GM10248 (cell line): ENCODE data around the gene FAM181A.

ENCODE experiments used
- CTCF ChIA-PET: fragments of 300-600 bp; sonication (Branson Sonifier 250); formaldehyde crosslinking; extraction: SDS; loops from one replicate; lab custom pipeline; 2021; ENCODE audit warnings: antibody characterized with exemption; lab: Yijun Ruan, JAX
- POLR2A ChIA-PET: fragments of 350-650 bp; sonication (Branson Sonifier 250); formaldehyde crosslinking; extraction: SDS; loops from one replicate; lab custom pipeline; 2020; ENCODE audit warnings: antibody characterized with exemption; lab: Yijun Ruan, JAX
- DNase-seq: peaks from one replicate; pipeline ENCODE4 v3.0.0; 2012; ENCODE audit errors: extremely low spot score
- TF ChIP-seq, protein P1 (sequence below): IDR thresholded peaks from 2 replicates; pipeline ENCODE4 v1.5.1; 2012; ENCODE audit warnings: mild to moderate bottlenecking, low read depth; ENCODE audit errors: extremely low read depth, missing control alignments, control extremely low read depth

FAM181A gene

DNA sequence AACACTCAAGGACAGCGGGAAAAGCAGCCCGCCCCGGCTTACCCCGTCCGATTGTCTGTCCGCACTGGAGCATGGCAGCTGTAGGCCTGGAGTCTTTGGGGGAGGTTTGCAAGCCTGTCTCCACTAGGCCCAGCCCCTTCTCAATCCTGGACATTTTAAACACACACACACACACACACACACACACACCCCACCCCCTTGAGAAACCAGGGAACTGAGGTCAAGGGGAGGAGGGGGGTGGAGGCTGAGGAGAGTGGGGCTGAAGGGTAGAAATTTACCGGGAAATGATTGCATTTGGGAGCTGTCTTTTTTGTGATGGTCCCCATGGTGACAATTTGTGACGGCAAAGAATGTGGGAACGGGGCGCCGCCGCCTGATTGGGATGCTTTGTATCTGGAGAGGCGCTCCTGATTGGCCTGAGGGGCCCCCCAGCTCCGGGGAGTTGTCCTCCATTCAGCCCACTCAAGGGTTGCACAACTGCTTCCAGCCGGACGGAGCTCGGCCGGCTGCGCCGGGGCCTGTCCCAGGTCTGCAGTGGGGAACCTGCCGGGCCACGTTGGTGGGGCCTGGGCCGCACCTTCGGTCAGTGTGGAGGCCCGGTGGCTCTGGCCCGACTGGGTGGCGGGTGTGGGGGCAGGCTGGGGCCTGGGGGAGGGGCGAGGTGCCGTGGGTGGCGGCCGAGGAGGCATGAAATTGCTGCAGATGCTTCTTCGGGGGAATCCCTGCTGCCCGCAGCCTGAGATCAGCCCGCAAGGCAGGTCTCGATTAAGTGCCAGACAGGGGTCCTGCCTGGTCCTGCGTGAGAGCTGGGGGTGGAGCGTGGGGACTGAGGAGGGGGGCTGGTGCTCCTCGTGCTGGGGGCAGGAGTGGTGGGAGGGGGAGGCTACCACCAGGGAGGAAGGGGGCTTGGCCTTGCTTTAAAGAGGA is at the start of gene FAM181A:
FAM181A (plus strand) TSS at position 472 of the 927 bp plus-strand sequence. CDS start 942 bp downstream, outside the sequence.
- ChIA-PET POLR2A (no interaction called here), CTCF (interaction anchor here (1.0 to 2.7 kb wide), 3 partner anchors 8 to 109 kb away, joined by 3 to 10 read pairs (median 6); no protein-coding TSS in a partner anchor)
- TF ChIP-seq, protein P1, sequence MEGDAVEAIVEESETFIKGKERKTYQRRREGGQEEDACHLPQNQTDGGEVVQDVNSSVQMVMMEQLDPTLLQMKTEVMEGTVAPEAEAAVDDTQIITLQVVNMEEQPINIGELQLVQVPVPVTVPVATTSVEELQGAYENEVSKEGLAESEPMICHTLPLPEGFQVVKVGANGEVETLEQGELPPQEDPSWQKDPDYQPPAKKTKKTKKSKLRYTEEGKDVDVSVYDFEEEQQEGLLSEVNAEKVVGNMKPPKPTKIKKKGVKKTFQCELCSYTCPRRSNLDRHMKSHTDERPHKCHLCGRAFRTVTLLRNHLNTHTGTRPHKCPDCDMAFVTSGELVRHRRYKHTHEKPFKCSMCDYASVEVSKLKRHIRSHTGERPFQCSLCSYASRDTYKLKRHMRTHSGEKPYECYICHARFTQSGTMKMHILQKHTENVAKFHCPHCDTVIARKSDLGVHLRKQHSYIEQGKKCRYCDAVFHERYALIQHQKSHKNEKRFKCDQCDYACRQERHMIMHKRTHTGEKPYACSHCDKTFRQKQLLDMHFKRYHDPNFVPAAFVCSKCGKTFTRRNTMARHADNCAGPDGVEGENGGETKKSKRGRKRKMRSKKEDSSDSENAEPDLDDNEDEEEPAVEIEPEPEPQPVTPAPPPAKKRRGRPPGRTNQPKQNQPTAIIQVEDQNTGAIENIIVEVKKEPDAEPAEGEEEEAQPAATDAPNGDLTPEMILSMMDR = no peak
- DNase-seq = no peak

DNA sequence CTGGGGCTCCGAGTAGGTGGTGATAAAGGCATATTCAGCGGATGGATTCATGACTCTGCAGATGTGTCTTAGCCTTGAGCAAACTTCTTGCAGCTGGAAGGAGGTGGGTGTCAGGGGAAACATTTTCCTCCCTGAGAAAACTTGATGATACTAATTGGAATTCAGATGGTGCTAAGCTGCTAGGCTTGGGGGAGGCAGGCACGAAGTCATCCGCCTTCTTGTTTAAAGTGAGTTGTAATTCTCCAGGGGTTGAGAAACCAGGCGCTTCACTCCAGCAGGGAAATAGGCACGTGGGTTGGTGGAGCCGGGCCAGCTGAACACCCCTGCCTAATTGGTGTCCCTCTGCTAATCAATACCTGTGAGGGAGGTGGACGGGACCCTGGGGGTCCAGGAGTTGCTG is 48.9 kb upstream of the FAM181A start:
- ChIA-PET CTCF (interaction anchor here (0.9 to 1.4 kb wide), 2 partner anchors 9 to 17 kb away, joined by 3 to 4 read pairs; no protein-coding TSS in a partner anchor), POLR2A (no interaction called here)
- DNase-seq = no peak
- TF ChIP-seq, protein P1 = no peak

DNA sequence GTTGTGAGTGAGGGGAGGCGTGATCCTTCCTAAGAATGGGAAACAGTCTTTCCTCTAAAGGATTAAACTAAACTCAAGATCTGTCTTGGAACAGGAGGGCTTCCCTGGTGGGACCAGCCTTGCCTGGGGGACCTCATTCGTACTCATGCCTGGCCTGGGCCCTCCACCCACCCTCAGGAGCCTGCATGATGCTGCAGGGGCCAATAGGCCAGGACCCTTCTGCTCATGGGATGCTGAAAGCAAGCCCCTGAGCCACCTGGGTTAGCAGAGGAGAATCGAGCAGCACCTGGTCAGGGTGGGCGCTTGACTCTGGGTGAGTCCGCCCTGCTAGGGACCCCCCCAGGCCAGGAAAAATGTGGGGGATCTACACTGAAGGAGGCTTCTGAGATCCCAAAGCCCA is 48.3 kb upstream of the FAM181A start:
- CTCF ChIA-PET = interaction anchor here (1.6 kb wide), 1 partner anchor 13 kb away, joined by 4 read pairs; no protein-coding TSS in a partner anchor
- TF ChIP-seq, protein P1 = no peak
- POLR2A ChIA-PET = no interaction called here
- no peak for DNase-seq

DNA sequence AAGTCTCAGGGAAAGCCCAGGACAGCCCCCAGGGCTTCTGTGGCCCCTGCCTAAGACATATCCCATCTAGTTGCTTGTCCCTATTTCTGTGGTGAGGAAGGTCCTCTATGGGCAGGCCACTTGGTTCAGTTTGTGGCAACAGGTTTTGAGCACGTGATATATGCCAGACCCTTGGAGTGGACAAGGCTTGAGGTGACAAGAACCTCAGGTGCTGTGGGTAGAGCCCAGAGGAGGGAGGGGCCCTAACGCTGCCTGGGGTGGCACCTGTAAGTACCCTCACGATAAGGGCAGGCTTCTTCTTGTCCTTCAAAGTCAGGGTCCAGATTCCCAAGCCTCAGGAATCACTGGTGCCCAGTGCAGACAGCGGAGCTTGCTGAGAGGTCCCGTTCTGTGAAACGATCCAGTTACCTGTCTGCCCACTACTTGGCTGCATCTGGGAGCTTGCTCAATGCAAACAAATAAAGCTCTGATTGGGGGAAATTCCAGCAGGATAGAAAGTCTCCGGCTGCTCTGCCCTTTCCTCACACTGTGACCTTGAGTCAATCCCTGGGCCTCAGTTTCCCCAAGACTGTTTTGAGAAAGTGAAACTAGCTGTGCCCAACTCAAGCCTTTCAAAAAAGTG is 47.7 kb upstream of the FAM181A start:
- POLR2A ChIA-PET = no interaction called here

DNA sequence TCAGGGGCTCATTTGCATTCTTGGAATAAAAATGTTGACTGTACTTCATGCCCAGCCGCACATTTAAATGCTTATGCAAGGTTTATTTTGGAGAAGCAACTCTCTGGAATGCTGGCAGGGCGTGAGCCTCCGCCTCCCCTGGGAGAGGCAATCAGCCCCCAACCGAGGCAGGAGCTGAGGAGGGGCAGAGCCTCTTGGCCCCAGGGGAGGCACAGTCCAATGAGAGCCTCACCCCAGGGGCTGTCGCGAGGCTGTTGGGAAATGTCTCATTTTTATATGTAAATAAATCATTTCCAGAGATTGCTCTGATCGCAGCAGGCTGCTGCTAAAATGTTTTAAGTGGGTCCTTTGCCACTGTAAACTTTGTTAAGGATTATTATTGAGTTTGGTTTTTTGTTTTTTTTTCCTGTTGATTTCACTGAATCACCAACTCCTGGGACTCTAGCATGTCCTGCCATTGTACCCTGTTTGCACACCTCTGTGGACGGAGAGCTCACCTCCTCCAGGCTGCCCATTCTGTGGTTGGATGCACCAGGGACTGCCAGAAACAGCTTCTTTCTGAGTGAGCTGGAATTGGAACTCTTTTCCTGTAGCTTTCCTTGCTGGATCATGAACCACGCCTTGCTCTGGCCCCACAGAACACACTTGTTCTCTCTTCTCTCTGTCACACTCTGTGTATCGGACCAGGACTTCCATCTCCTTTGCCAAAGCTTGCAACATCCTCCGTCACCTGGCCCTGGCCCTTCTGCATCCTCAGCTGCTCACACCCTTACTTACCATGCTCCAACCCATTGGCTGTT is 46.9 kb upstream of the FAM181A start:
- TF ChIP-seq, protein P1 = no peak
- no peak for DNase-seq
- ChIA-PET CTCF (interaction anchor here (1.6 kb wide), 1 partner anchor 12 kb away, joined by 4 read pairs; no protein-coding TSS in a partner anchor), POLR2A (no interaction called here)

More for the DNA sequence above, 47.7 kb upstream of the FAM181A start:
- DNase-seq = no peak
- TF ChIP-seq, protein P1 = no peak
- CTCF ChIA-PET = interaction anchor here (1.6 kb wide), 1 partner anchor 13 kb away, joined by 4 read pairs; no protein-coding TSS in a partner anchor
